Skeletal muscle satellite cell (primary cell): Measurements from ENCODE around the gene PLK2.

Experiments
- H3K27me3 ChIP-seq: 2 replicates; pipeline ENCODE4 v1.7.0; 2013; ENCODE audit warnings: low read length; ENCODE audit not compliant: control insufficient read depth, insufficient read depth
- H3K36me3 ChIP-seq: 2 replicates; pipeline ENCODE4 v1.7.0; 2013; ENCODE audit warnings: mild to moderate bottlenecking, control low read depth, low read length; ENCODE audit not compliant: insufficient read depth
- H3K4me1 ChIP-seq: 2 replicates; pipeline ENCODE4 v1.7.0; 2013; ENCODE audit warnings: low read length; ENCODE audit not compliant: control insufficient read depth, insufficient read depth
- H3K4me2 ChIP-seq: 2 replicates; pipeline ENCODE4 v1.7.0; 2013; ENCODE audit warnings: mild to moderate bottlenecking, low read length
- H3K4me3 ChIP-seq: 2 replicates; pipeline ENCODE4 v1.7.0; 2013; ENCODE audit warnings: low read length
- H3K9ac ChIP-seq: 2 replicates; pipeline ENCODE4 v1.7.0; 2013; ENCODE audit warnings: mild to moderate bottlenecking, low read depth, low read length, moderate library complexity
- H3K9me3 ChIP-seq: replicated peaks from 2 replicates; pipeline ENCODE4 v1.7.0; 2013; ENCODE audit warnings: mild to moderate bottlenecking, control low read depth, low read length

The PLK2 gene

DNA sequence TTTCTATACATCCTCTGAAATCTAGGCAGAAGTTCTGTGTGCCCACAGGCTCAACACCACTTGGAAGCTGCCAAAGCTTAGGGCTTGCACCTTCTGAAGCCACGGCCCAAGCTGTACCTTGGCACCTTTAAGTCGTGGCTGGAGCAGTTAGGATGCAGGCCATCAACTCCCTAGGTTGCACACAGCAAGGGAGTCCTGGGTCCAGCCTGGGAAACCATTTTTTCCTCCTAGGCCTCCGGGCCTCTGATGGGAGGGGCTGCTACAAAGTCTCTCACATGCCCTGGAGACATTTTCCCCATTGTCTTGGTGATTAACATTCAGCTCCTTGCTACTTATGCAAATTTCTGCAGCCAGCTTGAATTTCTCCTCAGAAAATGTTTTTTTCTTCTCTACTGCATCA is 15.5 kb upstream of the PLK2 start:
- Histone ChIP-seq H3K4me2 (no peak overlapping the region), H3K36me3 (no peaks in the 10 kb centered on the region), H3K4me3 (no peak overlapping the region), H3K9ac (no peak overlapping the region), H3K4me1 (no peaks in the 10 kb centered on the region), H3K9me3 (no peaks in the 10 kb centered on the region), H3K27me3 (peaks cover 9% of the 10 kb centered on the region)

DNA sequence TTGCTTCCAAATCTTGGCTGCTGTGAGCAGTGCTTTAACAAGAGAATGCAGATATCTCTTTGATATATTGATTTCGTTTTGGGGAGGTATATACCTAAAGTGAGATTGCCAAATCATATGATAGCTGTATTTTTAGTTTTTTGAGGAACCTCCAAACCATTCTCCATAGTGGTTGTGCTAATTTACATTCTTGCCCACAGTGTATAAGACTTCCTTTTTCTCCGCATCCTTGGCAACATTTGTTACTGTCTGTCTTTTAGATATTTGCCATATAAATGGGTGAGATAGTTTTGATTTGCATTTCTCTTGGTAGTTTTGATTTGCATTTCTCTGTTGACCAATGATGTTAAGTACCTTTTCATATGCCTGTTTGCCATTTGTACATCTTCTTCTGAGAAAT is 10.0 kb upstream of the PLK2 start:
- no peaks in the 10 kb centered on the region for H3K4me1 ChIP-seq
- H3K9ac ChIP-seq = no peak overlapping the region
- no peaks in the 10 kb centered on the region for H3K36me3 ChIP-seq
- H3K9me3 ChIP-seq = no peaks in the 10 kb centered on the region
- H3K27me3 ChIP-seq = no peaks in the 10 kb centered on the region
- H3K4me3 ChIP-seq = no peak overlapping the region
- no peak overlapping the region for H3K4me2 ChIP-seq

DNA sequence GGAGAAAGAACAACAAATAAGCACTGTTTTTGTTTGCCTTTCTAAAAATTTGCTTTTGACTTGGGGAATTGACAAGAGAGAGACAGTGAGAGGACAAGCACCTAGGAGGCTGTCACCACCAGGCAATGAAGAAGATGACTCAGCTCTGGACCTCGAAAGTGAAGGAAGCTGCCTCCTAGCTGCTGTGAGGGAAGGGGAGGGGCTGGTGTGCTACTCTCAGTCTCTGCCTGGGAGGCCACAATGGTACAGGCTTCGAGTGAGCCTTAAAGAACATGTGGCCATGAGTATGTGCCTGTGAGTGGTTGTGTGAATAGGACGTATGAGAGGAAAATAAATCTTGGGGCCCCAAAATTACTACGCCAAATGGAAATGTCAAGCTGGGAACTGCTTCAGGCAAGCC is 7.1 kb upstream of the PLK2 start:
- no peaks in the 10 kb centered on the region for H3K27me3 ChIP-seq
- no peak overlapping the region for H3K4me2 ChIP-seq
- no peaks in the 10 kb centered on the region for H3K9me3 ChIP-seq
- no peaks in the 10 kb centered on the region for H3K36me3 ChIP-seq
- H3K4me1 ChIP-seq = no peaks in the 10 kb centered on the region
- no peak overlapping the region for H3K9ac ChIP-seq
- no peak overlapping the region for H3K4me3 ChIP-seq

DNA sequence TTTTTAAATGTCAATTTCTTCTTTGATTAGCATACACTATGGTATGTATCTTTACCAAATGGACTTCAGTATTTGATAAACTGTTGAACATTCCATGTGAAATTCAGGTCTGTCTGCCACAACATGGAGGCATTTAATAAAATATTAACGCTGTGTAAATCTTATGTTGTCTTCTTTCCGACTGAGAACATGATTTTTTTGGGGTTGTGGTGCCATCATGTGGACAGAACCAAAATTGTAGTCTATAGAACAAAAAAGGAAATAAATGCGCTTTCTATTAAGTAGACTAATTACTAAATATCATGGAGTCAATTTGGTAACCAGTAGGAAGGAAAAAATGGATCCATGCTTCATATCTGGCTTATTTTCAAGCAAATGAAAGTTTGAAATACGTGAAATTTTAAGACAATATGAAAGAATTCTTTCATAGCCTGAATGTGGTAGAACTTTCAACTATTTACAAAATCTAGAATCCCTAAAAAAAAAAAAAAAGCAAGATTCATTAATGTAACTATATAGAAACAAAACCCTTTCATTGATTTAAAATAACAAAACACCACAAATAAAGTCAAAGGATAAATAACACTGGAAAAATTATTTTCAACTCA is 2.8 kb upstream of the PLK2 start:
- Histone ChIP-seq H3K4me3 (no peak overlapping the region), H3K9me3 (no peaks in the 10 kb centered on the region), H3K4me2 (no peak overlapping the region), H3K36me3 (peaks cover 11% of the 10 kb centered on the region), H3K9ac (no peak overlapping the region), H3K4me1 (no peaks in the 10 kb centered on the region), H3K27me3 (no peaks in the 10 kb centered on the region)

DNA sequence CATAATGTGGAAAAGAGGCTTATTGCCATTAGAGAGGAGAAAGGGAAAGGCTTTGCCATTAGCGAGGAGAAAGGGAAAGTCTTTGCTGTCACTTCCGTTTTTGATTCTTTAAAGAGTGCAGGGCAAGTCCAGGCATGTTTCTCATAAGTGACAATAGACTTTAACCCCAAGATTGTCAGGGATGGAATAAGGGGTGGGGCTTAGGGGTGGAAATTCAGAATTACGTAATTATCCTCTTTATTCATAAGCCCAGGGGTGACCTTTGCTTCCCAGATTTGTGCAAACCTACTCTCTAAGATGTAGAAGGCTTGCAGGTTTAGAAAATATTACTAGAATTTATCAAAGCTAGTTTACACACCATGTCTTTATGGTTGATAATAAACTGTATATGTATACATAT is 2.3 kb upstream of the PLK2 start:
- H3K9ac ChIP-seq = no peak overlapping the region
- peaks cover 5% of the 10 kb centered on the region for H3K4me1 ChIP-seq
- H3K27me3 ChIP-seq = no peaks in the 10 kb centered on the region
- no peak overlapping the region for H3K4me3 ChIP-seq
- H3K9me3 ChIP-seq = no peaks in the 10 kb centered on the region
- peaks cover 16% of the 10 kb centered on the region for H3K36me3 ChIP-seq
- H3K4me2 ChIP-seq = no peak overlapping the region

DNA sequence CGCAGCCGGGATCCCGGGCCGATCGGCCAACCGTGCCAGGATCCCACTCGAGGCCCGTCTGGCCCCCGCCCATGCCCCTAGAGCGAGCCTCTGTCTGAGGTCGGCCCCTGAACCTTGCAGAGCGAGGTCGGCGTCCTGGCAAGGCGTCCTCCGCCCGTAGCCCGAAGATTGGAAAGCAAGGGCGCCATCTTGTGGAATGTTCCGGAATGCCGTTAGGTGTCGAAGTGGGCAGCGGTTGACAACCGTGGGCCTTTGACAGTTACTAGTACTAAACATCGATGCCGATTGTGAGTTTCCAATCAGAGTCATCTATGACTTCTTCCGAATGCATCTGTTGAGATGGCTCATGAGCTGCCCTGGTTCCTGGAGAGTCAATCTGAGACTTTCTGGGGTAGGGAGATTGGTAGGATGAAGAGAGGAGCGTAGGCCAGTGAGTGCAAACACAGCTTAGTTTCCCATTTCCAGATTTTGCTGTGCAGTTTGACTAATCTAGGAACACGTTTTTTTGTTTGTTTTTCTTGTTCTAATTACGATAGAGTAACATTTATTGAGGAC is 923 bp upstream of the PLK2 start:
- peaks cover 17% of the 10 kb centered on the region for H3K4me1 ChIP-seq
- H3K4me2 ChIP-seq = peak overlapping the region; percentile 98
- peaks cover 30% of the 10 kb centered on the region for H3K36me3 ChIP-seq
- H3K9ac ChIP-seq = peak overlapping the region; percentile 97
- H3K27me3 ChIP-seq = no peaks in the 10 kb centered on the region
- no peaks in the 10 kb centered on the region for H3K9me3 ChIP-seq
- peak overlapping the region; percentile 75 for H3K4me3 ChIP-seq

DNA sequence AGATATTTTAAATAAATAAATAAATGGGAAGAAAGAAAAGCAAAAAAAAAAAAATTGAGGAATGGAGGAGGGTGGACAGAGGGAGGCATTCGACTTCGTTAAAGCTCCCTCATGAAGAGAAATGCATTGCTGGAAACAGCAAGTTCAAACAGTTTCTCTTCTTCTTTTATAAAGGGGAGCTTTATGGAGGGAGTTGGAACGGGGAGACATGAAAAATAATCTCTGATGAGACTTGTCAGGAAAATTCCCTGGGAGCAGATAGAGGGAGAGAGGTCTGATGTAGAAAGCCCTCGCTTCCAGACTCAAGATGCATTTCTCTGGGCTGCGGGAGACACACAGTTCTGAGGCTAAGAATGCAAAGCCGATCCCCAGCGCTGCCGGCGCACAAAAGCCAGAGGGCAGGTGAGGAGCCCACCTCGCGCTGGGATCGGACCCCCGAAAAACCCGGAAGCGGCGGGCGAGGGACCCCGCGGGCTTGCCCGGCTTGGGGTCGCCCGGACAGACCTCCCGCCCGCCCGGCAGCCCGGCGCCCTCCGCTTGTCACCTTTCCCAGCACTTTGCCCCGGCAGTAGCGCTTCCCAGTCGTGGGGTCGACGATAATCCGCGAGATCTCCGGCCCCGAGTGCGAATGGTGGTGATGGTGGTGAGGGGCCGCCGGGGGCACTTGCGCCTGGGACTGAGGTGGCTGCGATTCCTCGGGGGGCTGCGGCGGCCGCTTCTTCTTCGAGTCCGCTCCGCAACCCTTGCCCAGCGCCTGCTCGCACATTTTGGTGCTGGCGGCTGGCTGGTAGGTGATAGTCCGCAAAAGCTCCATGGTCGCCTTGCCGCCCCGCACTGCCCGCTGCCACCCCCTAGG is 512 bp downstream of the PLK2 start:
- H3K4me2 ChIP-seq = peak overlapping the region; percentile 98
- no peaks in the 10 kb centered on the region for H3K27me3 ChIP-seq
- peak overlapping the region; percentile 97 for H3K9ac ChIP-seq
- peak overlapping the region; percentile 75 for H3K4me3 ChIP-seq
- H3K36me3 ChIP-seq = peaks cover 44% of the 10 kb centered on the region
- peaks cover 32% of the 10 kb centered on the region for H3K4me1 ChIP-seq
- no peaks in the 10 kb centered on the region for H3K9me3 ChIP-seq

DNA sequence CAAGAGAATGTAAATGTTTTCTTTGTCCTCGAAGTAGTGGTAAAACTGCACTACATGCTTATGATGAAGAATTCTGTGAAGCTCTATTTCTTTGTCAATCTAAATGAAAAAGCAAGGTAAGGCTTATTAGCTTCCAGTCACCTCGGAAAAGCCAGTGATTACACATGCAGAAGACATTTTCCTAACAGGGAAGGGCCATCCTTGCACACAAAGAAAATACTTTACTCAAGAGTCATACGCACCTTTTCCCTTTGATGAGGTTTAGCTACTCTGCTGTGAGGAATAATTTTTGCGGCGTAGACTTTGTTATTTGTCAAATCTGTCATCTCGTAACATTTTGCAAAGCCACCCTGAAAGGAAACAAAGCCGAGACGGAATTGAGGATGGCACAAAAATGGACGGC is 1.1 kb downstream of the PLK2 start:
- Histone ChIP-seq H3K9me3 (no peaks in the 10 kb centered on the region), H3K4me1 (peaks cover 33% of the 10 kb centered on the region), H3K36me3 (peaks cover 51% of the 10 kb centered on the region), H3K4me2 (peak overlapping the region; percentile 98), H3K9ac (peak overlapping the region; percentile 97), H3K4me3 (peak overlapping the region; percentile 75), H3K27me3 (no peaks in the 10 kb centered on the region)

DNA sequence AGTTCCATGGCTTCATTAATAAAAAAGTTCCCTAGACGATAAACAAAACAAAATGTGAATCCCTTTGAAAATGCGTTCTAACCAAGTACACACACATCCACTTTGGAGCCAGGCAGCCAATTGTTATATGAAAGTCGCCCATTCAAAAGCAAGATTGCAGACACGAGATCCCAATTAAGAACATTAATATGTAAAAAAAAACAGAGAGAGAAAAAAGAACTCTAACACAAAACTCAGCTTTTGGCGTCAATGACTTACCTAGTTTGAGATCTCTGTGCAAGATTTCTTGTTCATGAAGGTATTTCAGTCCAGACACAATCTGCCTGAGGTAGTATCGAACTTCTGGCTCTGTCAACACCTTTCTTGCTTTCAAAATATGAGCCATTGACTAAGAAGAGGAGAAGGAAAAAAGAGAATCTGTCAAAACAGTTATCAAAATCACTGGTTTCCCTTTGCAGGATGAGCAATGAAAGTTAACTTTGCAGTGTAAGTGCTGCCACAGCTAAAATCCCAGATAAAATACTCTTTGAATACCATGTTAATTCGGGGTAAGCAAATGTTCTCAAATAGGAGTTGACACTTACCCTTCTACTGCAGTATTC is 1.6 kb downstream of the PLK2 start:
- Histone ChIP-seq H3K36me3 (peaks cover 56% of the 10 kb centered on the region), H3K4me3 (peak overlapping the region; percentile 75), H3K4me2 (peak overlapping the region; percentile 98), H3K27me3 (no peaks in the 10 kb centered on the region), H3K9ac (peak overlapping the region; percentile 97), H3K9me3 (no peaks in the 10 kb centered on the region), H3K4me1 (peaks cover 33% of the 10 kb centered on the region)

DNA sequence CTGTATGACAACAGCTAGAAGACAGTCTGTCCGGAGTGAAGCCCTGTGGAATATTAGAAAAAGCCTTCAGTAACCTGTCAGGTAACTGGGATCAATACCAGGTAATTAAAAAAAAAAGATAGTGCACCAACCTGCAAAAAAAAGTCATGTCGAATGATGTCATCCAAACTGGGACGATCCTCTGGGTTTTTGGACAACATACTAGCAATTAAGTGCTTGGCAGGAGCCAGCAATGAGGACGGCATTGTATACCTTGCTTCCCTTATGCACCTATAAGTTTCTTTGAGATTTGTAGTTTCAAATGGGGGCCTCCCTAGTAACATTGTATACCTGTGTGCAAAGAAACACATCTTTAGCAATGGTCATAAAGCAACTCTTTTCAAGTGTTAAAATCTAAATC is 2.8 kb downstream of the PLK2 start:
- H3K4me1 ChIP-seq = peaks cover 33% of the 10 kb centered on the region
- H3K9ac ChIP-seq = peak overlapping the region; percentile 97

DNA sequence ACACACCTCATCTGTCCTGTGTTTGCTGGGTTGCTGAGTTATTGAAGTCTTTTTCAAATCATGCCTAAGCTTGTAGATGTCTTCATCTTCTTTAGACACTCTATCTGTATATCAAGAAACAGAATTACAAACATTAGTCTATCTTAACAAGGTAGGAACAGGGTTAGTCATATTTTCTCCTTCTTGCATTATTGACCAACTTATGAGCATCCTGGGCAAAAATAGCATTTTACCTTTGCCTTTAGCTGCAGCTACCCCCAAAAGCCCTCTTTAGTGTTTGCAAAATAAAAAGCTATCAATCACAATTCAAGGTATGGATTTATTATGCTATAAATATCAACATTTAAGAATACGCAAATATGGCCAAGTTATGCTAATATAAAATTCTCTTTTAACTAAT is 3.4 kb downstream of the PLK2 start:
- H3K9ac ChIP-seq = peak overlapping the region; percentile 97
- H3K4me2 ChIP-seq = peak overlapping the region; percentile 98
- H3K4me1 ChIP-seq = peaks cover 33% of the 10 kb centered on the region
- no peaks in the 10 kb centered on the region for H3K27me3 ChIP-seq
- H3K4me3 ChIP-seq = peak overlapping the region; percentile 75
- peaks cover 64% of the 10 kb centered on the region for H3K36me3 ChIP-seq
- no peaks in the 10 kb centered on the region for H3K9me3 ChIP-seq

More for the DNA sequence above, 2.8 kb downstream of the PLK2 start:
- no peaks in the 10 kb centered on the region for H3K9me3 ChIP-seq
- peak overlapping the region; percentile 98 for H3K4me2 ChIP-seq
- H3K36me3 ChIP-seq = peaks cover 64% of the 10 kb centered on the region
- H3K27me3 ChIP-seq = no peaks in the 10 kb centered on the region
- H3K4me3 ChIP-seq = peak overlapping the region; percentile 75
